ENCODE results near the gene INTS3. TPM values are rescaled to one million over a fixed set of nuclear protein-coding genes. Genes with fewer than 3 reads are reported as not detected.

INTS3 gene
- total RNA-seq, 1 donor from 2014 or later, result 56.7 TPM

- TF ChIP-seq CTCF (IDR thresholded peaks at IDR 0.05; ENCODE audit: partially characterized antibody, unreplicated experiment), result peak; percentile 76
- Mint-ChIP-seq H3K4me1 (ENCODE audit: low read depth, unreplicated experiment) (peaks cover 3% of the 10 kb centered on the region), H3K9me3 (ENCODE audit: unreplicated experiment) (peaks cover 1% of the 10 kb centered on the region), H3K27ac (ENCODE audit: unreplicated experiment) (no peak overlapping the region), H3K36me3 (ENCODE audit: unreplicated experiment) (peaks cover 7% of the 10 kb centered on the region), H3K27me3 (ENCODE audit: unreplicated experiment) (no peaks in the 10 kb centered on the region), H3K4me3 (ENCODE audit: unreplicated experiment) (no peak overlapping the region)
- DNase-seq, result peak; percentile 84
These were observed 21.7 kb downstream of the INTS3 start for GRCh38 chr1:153749408-153750005.

GRCh38 chr1:153750026-153750995, 22.5 kb downstream of the INTS3 start:
- peaks cover 7% of the 10 kb centered on the region for H3K36me3 Mint-ChIP-seq (ENCODE audit: unreplicated experiment)
- peaks cover 1% of the 10 kb centered on the region for H3K9me3 Mint-ChIP-seq (ENCODE audit: unreplicated experiment)
- no peak for TF ChIP-seq CTCF (IDR thresholded peaks at IDR 0.05; ENCODE audit: partially characterized antibody, unreplicated experiment)
- no peak overlapping the region for H3K4me3 Mint-ChIP-seq (ENCODE audit: unreplicated experiment)
- H3K27me3 Mint-ChIP-seq (ENCODE audit: unreplicated experiment), result no peaks in the 10 kb centered on the region
- H3K27ac Mint-ChIP-seq (ENCODE audit: unreplicated experiment), result no peak overlapping the region
- no peak for DNase-seq
- peaks cover 3% of the 10 kb centered on the region for H3K4me1 Mint-ChIP-seq (ENCODE audit: low read depth, unreplicated experiment)

GRCh38 chr1:153752072-153752471, 24.2 kb downstream of the INTS3 start:
- peaks cover 3% of the 10 kb centered on the region for H3K4me1 Mint-ChIP-seq (ENCODE audit: low read depth, unreplicated experiment)
- peaks cover 7% of the 10 kb centered on the region for H3K36me3 Mint-ChIP-seq (ENCODE audit: unreplicated experiment)
- no peak overlapping the region for H3K4me3 Mint-ChIP-seq (ENCODE audit: unreplicated experiment)
- TF ChIP-seq CTCF (IDR thresholded peaks at IDR 0.05; ENCODE audit: partially characterized antibody, unreplicated experiment), result no peak
- no peaks in the 10 kb centered on the region for H3K27me3 Mint-ChIP-seq (ENCODE audit: unreplicated experiment)
- peak overlapping the region; percentile 0 for H3K27ac Mint-ChIP-seq (ENCODE audit: unreplicated experiment)
- no peaks in the 10 kb centered on the region for H3K9me3 Mint-ChIP-seq (ENCODE audit: unreplicated experiment)
- DNase-seq, result no peak

- Mint-ChIP-seq H3K4me3 (ENCODE audit: unreplicated experiment) (no peak overlapping the region), H3K36me3 (ENCODE audit: unreplicated experiment) (peaks cover 8% of the 10 kb centered on the region), H3K27ac (ENCODE audit: unreplicated experiment) (no peak overlapping the region), H3K9me3 (ENCODE audit: unreplicated experiment) (no peaks in the 10 kb centered on the region), H3K4me1 (ENCODE audit: low read depth, unreplicated experiment) (peaks cover 2% of the 10 kb centered on the region), H3K27me3 (ENCODE audit: unreplicated experiment) (peaks cover under 1% of the 10 kb centered on the region)
- TF ChIP-seq CTCF (IDR thresholded peaks at IDR 0.05; ENCODE audit: partially characterized antibody, unreplicated experiment), result no peak
- DNase-seq, result no peak
These were observed 24.8 kb downstream of the INTS3 start for GRCh38 chr1:153752571-153753195.
